Transverse colon (tissue), 3 donors: Measurements from ENCODE around the gene KMT2D.

Source experiments
- CTCF ChIP-seq, 5 experiments: fragments of 200-600 bp in 3 of 5; fragments of 450-650 bp in 2 of 5; sonication (generic) in 3 of 5; IDR thresholded peaks; 1 replicate in 2 of 5; 2 replicates in 3 of 5; pipeline ENCODE4 v1.5.1; 2016 to 2017; ENCODE audit warnings: antibody characterized with exemption in 5 of 5, inconsistent platforms in 3 of 5, mild to moderate bottlenecking in 2 of 5, moderate library complexity in 1 of 5
- EP300 ChIP-seq: sonication (generic); formaldehyde crosslinking; IDR thresholded peaks from one replicate; pipeline ENCODE4 v1.6.1; 2017; ENCODE audit warnings: antibody characterized with exemption, low read depth

GRCh38 chr12:49068879-49069506, 8.4 kb upstream of the KMT2D start:
- TF ChIP-seq EP300 (no peak), CTCF (IDR thresholded peaks at IDR 0.05) (no peak)
